K562 (cell line): ENCODE measurements around the gene FAM50A. TPM values are rescaled to one million over a fixed set of nuclear protein-coding genes. Genes with fewer than 3 reads are reported as not detected.
A peak's percentile ranks its signal among the peaks of the same experiment; 100 is the strongest.

Source experiments
- BRD9 ChIP-seq: fragments of 450-650 bp; IDR thresholded peaks from 2 replicates; pipeline ENCODE4 v1.6.1; 2018; ENCODE audit warnings: low read depth; ENCODE audit not compliant: partially characterized antibody
- CHCHD3 ChIP-seq: fragments of 250-450 bp; sonication (Bioruptor Pico); IDR thresholded peaks from 2 replicates; pipeline ENCODE4 v2.1.2; 2022; ENCODE audit warnings: mild to moderate bottlenecking
- DIDO1 ChIP-seq: fragments of 450-650 bp; IDR thresholded peaks from 2 replicates; pipeline ENCODE4 v1.6.1; 2016; ENCODE audit warnings: low read depth, missing biosample characterization, missing genetic modification characterization
- EGR1 ChIP-seq: fragments of 450-650 bp; conservative IDR thresholded peaks from 2 replicates; pipeline ENCODE4 v1.6.1; 2017; ENCODE audit warnings: mild to moderate bottlenecking
- IFI16 ChIP-seq: fragments of 250-450 bp; sonication (Bioruptor Pico); IDR thresholded peaks from 2 replicates; pipeline ENCODE4 v2.1.2; 2022; ENCODE audit warnings: mild to moderate bottlenecking, inconsistent platforms
- MECOM ChIP-seq: fragments of 250-450 bp; sonication (Bioruptor Pico); IDR thresholded peaks from 2 replicates; pipeline ENCODE4 v1.8.0; 2022; ENCODE audit warnings: inconsistent platforms
- MEF2A ChIP-seq: IDR thresholded peaks from 2 replicates; pipeline ENCODE4 v1.6.1; 2011; ENCODE audit warnings: low read depth, mild to moderate bottlenecking, low read length, moderate library complexity; ENCODE audit not compliant: control insufficient read depth
- MYNN ChIP-seq, 2 experiments: sonication (generic); formaldehyde crosslinking in 1 of 2; IDR thresholded peaks; 2 replicates each; pipeline versions ENCODE4 v1.5.0 to v1.6.1; 2016 to 2020; ENCODE audit warnings: antibody characterized with exemption in 1 of 2, missing genetic modification reagents in 1 of 2
- PHF8 ChIP-seq: fragments of 200-600 bp; sonication (generic); IDR thresholded peaks from 2 replicates; pipeline ENCODE4 v1.6.1; 2012; ENCODE audit warnings: mixed run types, mild to moderate bottlenecking, inconsistent platforms, low read length, moderate library complexity, borderline replicate concordance
- POLR2AphosphoS2 ChIP-seq: IDR thresholded peaks from 2 replicates; pipeline ENCODE4 v1.6.1; 2012; ENCODE audit warnings: low read length, improper control_type of control experiment
- SFPQ ChIP-seq: fragments of 200-400 bp; formaldehyde crosslinking; IDR thresholded peaks from 2 replicates; pipeline ENCODE4 v1.6.1; 2017; ENCODE audit warnings: mild to moderate bottlenecking, low read depth, low read length, moderate library complexity
- ZBTB11 ChIP-seq, 3 experiments: fragments of 200-800 bp in 1 of 3; fragments of 250-450 bp in 1 of 3; fragments of 450-650 bp in 1 of 3; sonication (Bioruptor Pico) in 1 of 3; sonication (Bioruptor generic) in 1 of 3; formaldehyde crosslinking in 1 of 3; IDR thresholded peaks; 2 replicates each; pipeline versions ENCODE4 v1.6.1 to v1.8.0; 2016 to 2022; ENCODE audit warnings: mild to moderate bottlenecking in 2 of 3, missing genetic modification characterization in 2 of 3, missing compliant biosample characterization in 1 of 3, moderate library complexity in 1 of 3
- ZBTB34 ChIP-seq: fragments of 250-450 bp; sonication (Bioruptor Pico); IDR thresholded peaks from 2 replicates; pipeline ENCODE4 v1.8.0; 2021; ENCODE audit warnings: mild to moderate bottlenecking, moderate library complexity
- ZNF655 ChIP-seq: fragments of 250-450 bp; sonication (Bioruptor Pico); IDR thresholded peaks from 2 replicates; pipeline ENCODE4 v1.5.0; 2021
- ZNF76 ChIP-seq: fragments of 250-450 bp; sonication (Bioruptor Pico); IDR thresholded peaks from 2 replicates; pipeline ENCODE4 v1.4.0; 2020; ENCODE audit warnings: mild to moderate bottlenecking, moderate library complexity, borderline replicate concordance
- ZNF778 ChIP-seq: fragments of 450-650 bp; formaldehyde crosslinking; IDR thresholded peaks from 2 replicates; pipeline ENCODE4 v1.4.0; 2020; ENCODE audit warnings: mild to moderate bottlenecking, moderate library complexity
- polyA plus RNA-seq, 8 experiments: library from polyadenylated mRNA; depleted of rRNA in 4 of 8; stranded (reverse) in 5 of 8; unstranded in 3 of 8; fragments of >200 nt; fragmentation: Nextera tagmentation in 2 of 8; fragmentation: Illumina TruSeq in 1 of 8; extraction: Ambion mirVana in 2 of 8; extraction: Trizol in 1 of 8; gene quantifications; 2 replicates each; pipeline versions ENCODE4 v1.2.1 to v1.2.3, GENCODE V29; 2011 to 2014; ENCODE audit warnings: inconsistent platforms in 1 of 8, missing spikeins in 1 of 8
- total RNA-seq, 7 experiments: library from RNA; depleted of rRNA in 6 of 7; stranded (reverse); fragments of >200 nt in 6 of 7; fragmentation: Illumina TruSeq in 2 of 7; extraction: Trizol in 2 of 7; gene quantifications; 2 replicates each; pipeline versions ENCODE4 v1.2.1 to v1.2.3, GENCODE V29; 2011 to 2021; ENCODE audit warnings: low replicate concordance in 1 of 7

Gene FAM50A
- total and polyA plus RNA-seq, 9 of the 15 experiments (the other 6 are each of a cell fraction or from before 2014, with no cell fraction given): 4.4 to 114 (median 67.3) TPM

DNA sequence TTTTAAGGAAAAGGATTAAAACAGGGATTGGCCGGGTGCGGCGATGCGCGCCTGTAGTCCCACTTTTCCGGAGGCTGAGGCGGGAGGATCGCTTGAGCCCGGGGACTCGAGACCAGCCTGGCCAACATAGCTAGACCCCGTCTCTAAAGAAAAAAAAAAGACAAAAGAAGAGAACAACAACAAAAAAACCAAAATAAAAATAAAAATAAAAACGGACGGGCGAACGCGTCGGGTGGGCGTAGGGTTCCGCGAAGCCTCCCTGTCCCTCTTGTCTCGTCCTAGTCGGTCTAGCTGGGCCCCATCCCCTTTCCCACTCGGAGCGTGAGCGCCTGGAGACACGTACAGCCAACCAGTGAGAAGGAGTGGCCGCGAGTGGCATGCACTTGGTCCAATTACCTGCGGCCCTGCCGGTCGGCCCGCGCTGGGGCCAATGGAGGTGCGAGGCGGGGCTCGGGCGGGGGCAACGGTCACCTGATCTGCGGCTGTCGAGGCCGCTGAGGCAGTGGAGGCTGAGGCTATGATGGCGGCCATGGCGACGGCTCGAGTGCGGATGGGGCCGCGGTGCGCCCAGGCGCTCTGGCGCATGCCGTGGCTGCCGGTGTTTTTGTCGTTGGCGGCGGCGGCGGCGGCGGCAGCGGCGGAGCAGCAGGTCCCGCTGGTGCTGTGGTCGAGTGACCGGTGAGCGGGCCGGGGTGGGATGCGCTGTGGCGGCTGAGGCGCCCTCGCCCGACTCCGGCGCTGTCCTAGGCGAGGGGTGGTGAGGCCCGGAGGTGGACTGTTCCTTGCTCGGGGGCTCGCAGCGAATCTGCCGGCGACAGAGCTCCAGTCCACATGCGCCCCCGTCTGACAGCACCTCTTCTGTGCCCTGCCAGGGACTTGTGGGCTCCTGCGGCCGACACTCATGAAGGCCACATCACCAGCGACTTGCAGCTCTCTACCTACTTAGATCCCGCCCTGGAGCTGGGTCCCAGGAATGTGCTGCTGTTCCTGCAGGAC lies 15.5 kb upstream of the FAM50A start, which contains the start of gene ATP6AP1 (continued):
- TF ChIP-seq ZBTB11 (CRISPR knock-in tag; IDR thresholded peaks at IDR 0.05) (no peak), PHF8 (peak; percentile 66; the same call in 1 of the 2 replicates), ZNF655 (no peak), ZBTB34 (CRISPR knock-in tag) (no peak), ZNF76 (CRISPR knock-in tag) (no peak), EGR1 (no peak), ZNF778 (CRISPR knock-in tag) (no peak), MEF2A (no peak), MYNN (IDR thresholded peaks at IDR 0.05) (no peak), MYNN (CRISPR knock-in tag; IDR thresholded peaks at IDR 0.05) (no peak), CHCHD3 (no peak), BRD9 (no peak), POLR2AphosphoS2 (no peak), DIDO1 (tag) (no peak), MECOM (no peak), SFPQ (no peak), IFI16 (CRISPR knock-in tag) (no peak)
